ENCODE measurements around the gene RARB.

GRCh38 chr3:25454005-25454927, 26.2 kb downstream of the RARB start:
- no peak for TF ChIP-seq CTCF (IDR thresholded peaks at IDR 0.05; ENCODE audit: poor library complexity, severe bottlenecking)
- TF ChIP-seq EZH2 (IDR thresholded peaks at IDR 0.05; ENCODE audit: borderline replicate concordance, insufficient read depth, low read length, poor library complexity, severe bottlenecking) = no peak

Measured in neural cell (in vitro differentiated cells).